Astrocyte of the hippocampus (primary cell): ENCODE results near the gene TIMM17B.

Experiments
- DNase-seq: peaks from one replicate; pipeline ENCODE4 v3.0.0; 2011; ENCODE audit warnings: low read depth, low spot score

The TIMM17B gene

GRCh38 chrX:48918643-48919340, 21.2 kb upstream of the TIMM17B start, which contains the start of gene PIM2:
Gene PIM2, minus strand, starts transcription at chrX:48919024. Its CDS starts 190 bp downstream, at chrX:48918834.
- peak; percentile 90 for DNase-seq

- no peak for DNase-seq
These were observed 20.7 kb upstream of the TIMM17B start for GRCh38 chrX:48918301-48918642.

- DNase-seq = peak; percentile 92
These were observed 19.8 kb upstream of the TIMM17B start for GRCh38 chrX:48917139-48918001.

GRCh38 chrX:48914593-48915493, 17.3 kb upstream of the TIMM17B start:
- DNase-seq = no peak

- no peak for DNase-seq
These were observed 16.2 kb upstream of the TIMM17B start for GRCh38 chrX:48913605-48914366.

GRCh38 chrX:48911412-48912182, 14.0 kb upstream of the TIMM17B start, which contains the start of gene SLC35A2:
Gene SLC35A2, minus strand, starts transcription at chrX:48911646. Its CDS starts 10 bp downstream, at chrX:48911636.
- DNase-seq = peak; percentile 86

GRCh38 chrX:48910926-48911411, 13.4 kb upstream of the TIMM17B start:
- no peak for DNase-seq

GRCh38 chrX:48909703-48910294, 12.2 kb upstream of the TIMM17B start:
- no peak for DNase-seq

GRCh38 chrX:48908600-48908999, 11.0 kb upstream of the TIMM17B start:
- DNase-seq = no peak

GRCh38 chrX:48905090-48905790, 7.7 kb upstream of the TIMM17B start:
- no peak for DNase-seq

GRCh38 chrX:48904626-48905025, 7.1 kb upstream of the TIMM17B start:
- DNase-seq = no peak

- DNase-seq = no peak
These were observed 6.6 kb upstream of the TIMM17B start for GRCh38 chrX:48904180-48904579.

GRCh38 chrX:48903290-48903689, 5.7 kb upstream of the TIMM17B start:
- no peak for DNase-seq

GRCh38 chrX:48902776-48903175, 5.2 kb upstream of the TIMM17B start:
- no peak for DNase-seq

GRCh38 chrX:48902135-48902534, 4.6 kb upstream of the TIMM17B start:
- DNase-seq = no peak

- DNase-seq = no peak
These were observed 3.5 kb upstream of the TIMM17B start for GRCh38 chrX:48901069-48901468.

- DNase-seq = no peak
These were observed 1.5 kb upstream of the TIMM17B start for GRCh38 chrX:48899078-48899410.

- DNase-seq = peak; percentile 85
These were observed 377 bp downstream of the TIMM17B start for GRCh38 chrX:48897157-48897624.

- DNase-seq = peak; percentile 32
These were observed 957 bp downstream of the TIMM17B start for GRCh38 chrX:48896611-48897011.
